Nephron progenitor cell (in vitro differentiated cells): ENCODE measurements around the gene RGS9.

Source experiments
- DNase-seq: peaks from one replicate; pipeline ENCODE4 v3.0.0; 2021
- H3K27ac Mint-ChIP-seq: 2 replicates; pipeline ENCODE4 v1.8.0; 2021; ENCODE audit warnings: mild to moderate bottlenecking, moderate library complexity, mixed read lengths
- H3K27me3 Mint-ChIP-seq: 2 replicates; pipeline ENCODE4 v1.8.0; 2021; ENCODE audit warnings: mild to moderate bottlenecking, low read depth, mixed read lengths; ENCODE audit not compliant: poor library complexity
- H3K36me3 Mint-ChIP-seq: 2 replicates; pipeline ENCODE4 v1.8.0; 2021; ENCODE audit warnings: low read depth, mixed read lengths
- H3K4me1 Mint-ChIP-seq: 2 replicates; pipeline ENCODE4 v1.8.0; 2021; ENCODE audit warnings: mixed read lengths
- H3K4me3 Mint-ChIP-seq: 2 replicates; pipeline ENCODE4 v1.8.0; 2021; ENCODE audit warnings: mild to moderate bottlenecking, moderate library complexity, mixed read lengths
- H3K9me3 Mint-ChIP-seq: 2 replicates; pipeline ENCODE4 v1.8.0; 2021; ENCODE audit warnings: mild to moderate bottlenecking, moderate library complexity, mixed read lengths
- TF ChIP-seq, protein P1 (sequence below): fragments of 200-600 bp; sonication (generic); IDR thresholded peaks from 2 replicates; pipeline ENCODE4 v1.5.0; 2021; ENCODE audit warnings: antibody characterized with exemption

The RGS9 gene

DNA sequence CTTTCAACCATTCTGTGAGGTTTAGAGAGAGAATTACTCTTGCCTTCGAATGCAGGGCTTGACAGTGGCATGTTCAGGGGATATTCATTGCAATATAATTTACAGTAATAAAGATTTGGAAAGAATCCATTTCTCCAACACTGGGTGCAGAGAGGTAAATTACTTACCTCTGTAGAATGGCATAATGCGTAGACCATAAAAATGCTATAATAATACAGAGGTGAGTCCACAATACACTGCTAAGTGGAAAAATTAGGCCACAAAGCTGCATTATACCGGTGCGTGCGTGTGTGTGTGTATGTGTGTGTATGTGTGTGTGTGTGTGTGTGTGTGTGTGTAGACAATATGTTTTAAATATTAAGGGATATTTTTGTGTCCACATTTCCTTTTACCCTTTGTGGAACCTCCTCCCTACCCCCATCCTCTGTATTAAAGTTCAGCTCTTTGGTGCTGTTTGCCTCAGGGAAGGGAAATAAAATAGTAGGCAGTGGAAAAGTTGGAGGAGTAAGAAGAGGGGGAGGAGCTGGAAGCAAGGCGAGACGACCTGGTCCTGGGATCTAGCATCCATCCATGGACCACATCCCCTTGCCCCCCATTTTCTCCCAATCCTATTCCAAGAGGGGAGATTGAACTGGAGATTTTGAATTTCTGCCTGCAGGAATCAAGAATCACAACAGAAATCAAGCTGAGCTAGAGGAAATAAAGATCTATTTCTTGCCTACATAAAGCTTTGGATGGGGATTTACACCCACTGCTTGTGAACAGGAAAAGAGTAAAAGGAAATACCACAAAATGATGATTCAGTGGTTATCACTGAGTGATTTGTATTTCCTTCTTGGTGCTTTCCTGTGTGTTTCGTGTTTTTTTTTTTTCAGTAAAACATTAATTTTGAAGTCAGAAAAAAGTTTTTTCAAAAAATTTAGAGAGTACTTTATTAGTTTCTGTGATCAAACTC is 124.8 kb downstream of the RGS9 start:
- Mint-ChIP-seq H3K4me1 (peaks cover 16% of the 10 kb centered on the region), H3K36me3 (peaks cover 6% of the 10 kb centered on the region), H3K27me3 (no peaks in the 10 kb centered on the region), H3K27ac (no peak overlapping the region), H3K4me3 (no peak overlapping the region), H3K9me3 (peaks cover 12% of the 10 kb centered on the region)
- TF ChIP-seq, protein P1, sequence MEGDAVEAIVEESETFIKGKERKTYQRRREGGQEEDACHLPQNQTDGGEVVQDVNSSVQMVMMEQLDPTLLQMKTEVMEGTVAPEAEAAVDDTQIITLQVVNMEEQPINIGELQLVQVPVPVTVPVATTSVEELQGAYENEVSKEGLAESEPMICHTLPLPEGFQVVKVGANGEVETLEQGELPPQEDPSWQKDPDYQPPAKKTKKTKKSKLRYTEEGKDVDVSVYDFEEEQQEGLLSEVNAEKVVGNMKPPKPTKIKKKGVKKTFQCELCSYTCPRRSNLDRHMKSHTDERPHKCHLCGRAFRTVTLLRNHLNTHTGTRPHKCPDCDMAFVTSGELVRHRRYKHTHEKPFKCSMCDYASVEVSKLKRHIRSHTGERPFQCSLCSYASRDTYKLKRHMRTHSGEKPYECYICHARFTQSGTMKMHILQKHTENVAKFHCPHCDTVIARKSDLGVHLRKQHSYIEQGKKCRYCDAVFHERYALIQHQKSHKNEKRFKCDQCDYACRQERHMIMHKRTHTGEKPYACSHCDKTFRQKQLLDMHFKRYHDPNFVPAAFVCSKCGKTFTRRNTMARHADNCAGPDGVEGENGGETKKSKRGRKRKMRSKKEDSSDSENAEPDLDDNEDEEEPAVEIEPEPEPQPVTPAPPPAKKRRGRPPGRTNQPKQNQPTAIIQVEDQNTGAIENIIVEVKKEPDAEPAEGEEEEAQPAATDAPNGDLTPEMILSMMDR, result no peak
- no peak for DNase-seq

DNA sequence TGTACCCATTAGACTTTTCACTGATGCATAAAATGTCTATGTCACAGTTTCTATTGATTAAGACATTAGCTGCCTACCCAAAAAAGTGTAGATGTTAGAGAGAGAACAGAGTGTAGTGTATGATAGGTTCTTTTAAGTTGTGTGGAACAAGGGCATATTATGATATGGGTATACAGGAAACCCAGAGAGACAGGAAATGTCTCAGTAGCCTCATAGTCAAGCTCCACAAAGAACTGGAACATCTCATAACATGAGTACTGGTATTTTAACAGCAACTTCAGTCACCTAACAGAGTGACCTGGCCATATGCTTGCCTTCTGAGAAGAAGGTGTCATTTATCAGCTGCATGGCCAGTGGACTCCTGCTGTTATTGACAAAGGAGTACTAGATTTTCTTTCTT is 128.1 kb downstream of the RGS9 start:
- Mint-ChIP-seq H3K4me1 (peaks cover 6% of the 10 kb centered on the region), H3K4me3 (no peak overlapping the region), H3K9me3 (peaks cover 30% of the 10 kb centered on the region), H3K27ac (no peak overlapping the region), H3K36me3 (peaks cover 16% of the 10 kb centered on the region), H3K27me3 (peaks cover 6% of the 10 kb centered on the region)
- TF ChIP-seq, protein P1, result no peak
- no peak for DNase-seq

DNA sequence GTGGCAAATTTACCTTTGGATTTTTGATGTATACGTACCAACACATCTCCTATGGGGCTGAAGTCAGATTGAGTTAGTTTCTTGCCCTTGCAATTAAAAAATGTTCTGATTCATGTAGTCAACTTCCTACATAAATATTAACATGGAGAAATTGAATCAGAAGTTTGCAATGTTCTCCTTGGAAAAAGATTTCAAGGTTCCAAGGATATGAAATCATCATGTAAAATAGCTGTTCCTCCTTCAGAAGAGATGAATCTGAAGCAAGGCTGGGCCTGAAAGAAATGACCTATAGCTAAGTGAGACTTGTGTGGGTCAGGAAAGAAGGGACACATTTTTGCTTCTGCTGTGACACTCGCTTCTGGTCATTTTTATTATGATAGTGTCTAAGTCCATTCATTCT is 131.7 kb downstream of the RGS9 start:
- no peak overlapping the region for H3K4me3 Mint-ChIP-seq
- H3K36me3 Mint-ChIP-seq, result peaks cover 16% of the 10 kb centered on the region
- H3K27ac Mint-ChIP-seq, result no peak overlapping the region
- TF ChIP-seq, protein P1, result no peak
- peaks cover 30% of the 10 kb centered on the region for H3K9me3 Mint-ChIP-seq
- H3K4me1 Mint-ChIP-seq, result no peaks in the 10 kb centered on the region
- H3K27me3 Mint-ChIP-seq, result peaks cover 6% of the 10 kb centered on the region
- DNase-seq, result no peak

DNA sequence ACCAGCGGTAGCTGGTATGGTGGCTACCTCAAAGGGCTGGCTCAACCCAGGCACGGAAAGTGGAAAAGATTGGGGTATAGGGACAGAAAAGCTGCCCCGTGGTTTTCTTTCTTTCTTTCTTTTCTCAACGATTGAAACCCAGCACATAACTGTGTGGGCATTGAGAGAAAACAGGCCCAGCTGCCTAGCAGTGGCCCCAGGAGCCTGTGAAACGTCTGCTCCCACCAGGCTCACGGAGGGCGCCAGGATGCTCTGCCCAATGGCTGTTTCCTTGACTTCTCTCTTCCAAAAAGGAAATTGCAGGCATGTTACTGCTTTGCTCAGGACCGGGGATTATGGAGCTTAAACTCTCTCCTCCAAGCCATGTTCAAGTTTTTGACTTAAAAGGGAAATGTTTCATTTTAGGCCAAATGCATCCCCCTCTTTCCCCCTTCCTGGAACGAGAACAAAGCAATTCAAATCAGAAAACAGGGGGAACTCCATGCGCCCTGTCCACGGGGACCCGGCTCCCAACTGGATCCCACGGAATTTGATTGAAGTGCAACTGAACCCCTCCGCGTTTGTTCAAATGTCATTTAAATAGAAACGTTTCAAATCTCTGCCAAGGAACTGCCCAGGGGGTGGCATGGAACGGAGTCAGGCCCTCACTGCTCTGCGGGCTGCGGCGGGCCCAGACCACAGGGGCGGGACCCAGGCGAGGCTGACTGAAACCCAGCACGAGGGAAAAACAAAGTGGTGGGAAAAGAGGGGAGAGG is 133.5 kb downstream of the RGS9 start:
- H3K27me3 Mint-ChIP-seq, result peaks cover 6% of the 10 kb centered on the region
- DNase-seq, result no peak
- TF ChIP-seq, protein P1, result no peak
- peaks cover 16% of the 10 kb centered on the region for H3K36me3 Mint-ChIP-seq
- no peaks in the 10 kb centered on the region for H3K4me1 Mint-ChIP-seq
- no peak overlapping the region for H3K27ac Mint-ChIP-seq
- H3K9me3 Mint-ChIP-seq, result peaks cover 29% of the 10 kb centered on the region
- H3K4me3 Mint-ChIP-seq, result no peak overlapping the region

DNA sequence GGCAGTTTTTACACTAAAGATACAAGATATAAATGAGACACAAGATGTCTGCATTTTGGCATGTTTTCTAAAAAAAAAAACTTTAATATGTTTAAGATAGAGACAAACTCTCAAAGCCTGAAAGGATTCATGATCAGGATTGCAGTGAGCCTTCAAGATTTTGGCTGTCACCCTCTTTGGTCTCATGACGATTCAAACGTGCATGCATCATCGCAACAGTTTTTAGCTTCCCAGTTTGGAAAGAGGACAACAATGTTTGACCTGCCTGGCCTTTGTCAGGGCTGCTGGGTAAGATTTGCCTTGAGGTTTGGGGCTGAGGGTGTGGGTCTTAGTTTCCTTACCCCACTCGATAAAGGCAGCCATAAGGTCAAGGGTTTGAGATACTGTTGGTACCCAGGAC is 134.1 kb downstream of the RGS9 start:
- peaks cover 16% of the 10 kb centered on the region for H3K36me3 Mint-ChIP-seq
- TF ChIP-seq, protein P1, result no peak
- H3K4me3 Mint-ChIP-seq, result no peak overlapping the region
- no peak for DNase-seq
- peaks cover 6% of the 10 kb centered on the region for H3K27me3 Mint-ChIP-seq
- no peaks in the 10 kb centered on the region for H3K4me1 Mint-ChIP-seq
- peaks cover 24% of the 10 kb centered on the region for H3K9me3 Mint-ChIP-seq
- no peak overlapping the region for H3K27ac Mint-ChIP-seq
